Stimulated activated CD8-positive, alpha-beta memory T cell treated with anti-CD3 and anti-CD28 coated beads, Interleukin-7, amount 100 ng/mL, for 48 hours (primary cell): Measurements from ENCODE around the gene CDH11.

Experiments
- DNase-seq, 2 donors: peaks; one replicate each; pipeline ENCODE4 v3.0.0-alpha.2; 2020; ENCODE audit warnings: low read depth in 1 of 2; ENCODE audit errors: extremely low read depth in 1 of 2

CDH11 gene

GRCh38 chr16:65121870-65122723 lies at the start of gene CDH11:
Gene CDH11, minus strand, starts transcription at chr16:65122063. Its CDS starts 117,194 bp downstream, at chr16:65004869.
- no peak for DNase-seq

- no peak for DNase-seq
These were observed 32.5 kb upstream of the CDH11 start for GRCh38 chr16:65154321-65154720.

- DNase-seq: no peak
These were observed 31.7 kb upstream of the CDH11 start for GRCh38 chr16:65153365-65154105.

GRCh38 chr16:65148804-65149203 lies 26.9 kb upstream of the CDH11 start:
- no peak for DNase-seq

- DNase-seq: no peak
These were observed 20.4 kb upstream of the CDH11 start for GRCh38 chr16:65142276-65142675.

GRCh38 chr16:65136681-65137080 lies 14.8 kb upstream of the CDH11 start:
- DNase-seq: no peak

GRCh38 chr16:65126845-65127624 lies 5.2 kb upstream of the CDH11 start:
- DNase-seq: no peak

GRCh38 chr16:65125871-65126270 lies 4.0 kb upstream of the CDH11 start:
- no peak for DNase-seq

GRCh38 chr16:65125322-65125721 lies 3.5 kb upstream of the CDH11 start:
- DNase-seq: no peak

- no peak for DNase-seq
These were observed 2.7 kb upstream of the CDH11 start for GRCh38 chr16:65124596-65124995.

- DNase-seq: no peak
These were observed 2.3 kb upstream of the CDH11 start for GRCh38 chr16:65124212-65124548.

GRCh38 chr16:65123396-65124211 lies 1.7 kb upstream of the CDH11 start:
- no peak for DNase-seq

- no peak for DNase-seq
These were observed 997 bp upstream of the CDH11 start for GRCh38 chr16:65122724-65123395.

GRCh38 chr16:65120831-65121721 lies 787 bp downstream of the CDH11 start:
- no peak for DNase-seq

- DNase-seq: no peak
These were observed 1.4 kb downstream of the CDH11 start for GRCh38 chr16:65120461-65120830.

GRCh38 chr16:65119901-65120401 lies 1.9 kb downstream of the CDH11 start:
- DNase-seq: no peak

GRCh38 chr16:65119435-65119834 lies 2.4 kb downstream of the CDH11 start:
- DNase-seq: no peak

- no peak for DNase-seq
These were observed 3.0 kb downstream of the CDH11 start for GRCh38 chr16:65118871-65119270.
